GM23338 (cell line): Measurements from ENCODE around the gene LSM12. TPM values are rescaled to one million over a fixed set of nuclear protein-coding genes. Genes with fewer than 3 reads are reported as not detected.

Source experiments
- ATAC-seq: fragments of 200-7000 bp; cut with Tn5 transposase; 3 replicates; pipeline ENCODE4 v1.9.1; 2020
- DNase-seq: peaks from one replicate; pipeline ENCODE4 v3.0.0-alpha.2; 2015; ENCODE audit warnings: low spot score
- H2AFZ ChIP-seq: fragments of 200-600 bp; sonication (generic); 2 replicates; pipeline ENCODE4 v1.8.0; 2016; ENCODE audit warnings: antibody characterized with exemption, mild to moderate bottlenecking, moderate library complexity
- H3F3A ChIP-seq: fragments of 200-600 bp; sonication (generic); replicated peaks from 2 replicates; pipeline ENCODE4 v1.8.0; 2017; ENCODE audit warnings: antibody characterized with exemption, mixed run types, low read depth
- H3K27ac ChIP-seq: fragments of 200-600 bp; sonication (generic); 2 replicates; pipeline ENCODE4 v1.6.1; 2016; ENCODE audit warnings: low read depth
- H3K27me3 ChIP-seq: fragments of 200-600 bp; sonication (generic); 2 replicates; pipeline ENCODE4 v1.8.0; 2016; ENCODE audit warnings: mild to moderate bottlenecking, mixed run types, moderate library complexity; ENCODE audit not compliant: insufficient read depth
- H3K36me3 ChIP-seq: fragments of 200-600 bp; sonication (generic); 2 replicates; pipeline ENCODE4 v1.8.0; 2016; ENCODE audit warnings: mild to moderate bottlenecking; ENCODE audit not compliant: insufficient read depth
- H3K4me1 ChIP-seq: fragments of 200-600 bp; sonication (generic); 2 replicates; pipeline ENCODE4 v1.8.0; 2016; ENCODE audit warnings: mild to moderate bottlenecking, moderate library complexity; ENCODE audit not compliant: insufficient read depth
- H3K4me2 ChIP-seq: fragments of 200-600 bp; sonication (generic); 2 replicates; pipeline ENCODE4 v1.7.1; 2017; ENCODE audit warnings: mixed run types
- H3K4me3 ChIP-seq: fragments of 200-600 bp; sonication (generic); 2 replicates; pipeline ENCODE4 v1.6.1; 2016; ENCODE audit warnings: mixed run types
- H3K79me2 ChIP-seq: fragments of 200-600 bp; sonication (generic); replicated peaks from 2 replicates; pipeline ENCODE4 v1.8.0; 2017; ENCODE audit warnings: mild to moderate bottlenecking; ENCODE audit not compliant: insufficient read depth
- H3K9me2 ChIP-seq: fragments of 200-600 bp; sonication (generic); 2 replicates; pipeline ENCODE4 v1.8.0; 2017; ENCODE audit not compliant: insufficient read depth
- H4K20me1 ChIP-seq: fragments of 200-600 bp; sonication (generic); replicated peaks from 2 replicates; pipeline ENCODE4 v1.8.0; 2017; ENCODE audit warnings: mild to moderate bottlenecking; ENCODE audit not compliant: insufficient read depth
- H3K27ac Mint-ChIP-seq: 2 replicates; pipeline ENCODE4 v1.8.0; 2020; ENCODE audit warnings: inconsistent platforms, mild to moderate bottlenecking, moderate library complexity, mixed read lengths
- H3K27me3 Mint-ChIP-seq: 3 replicates; pipeline ENCODE4 v1.8.0; 2022; ENCODE audit warnings: low read depth, mild to moderate bottlenecking, moderate library complexity, mixed read lengths, inconsistent platforms; ENCODE audit not compliant: insufficient read depth, poor library complexity
- H3K36me3 Mint-ChIP-seq: 3 replicates; pipeline ENCODE4 v1.8.0; 2021; ENCODE audit warnings: low read depth, mild to moderate bottlenecking, inconsistent platforms, moderate library complexity, mixed read lengths
- H3K4me1 Mint-ChIP-seq: 3 replicates; pipeline ENCODE4 v1.8.0; 2020; ENCODE audit warnings: mild to moderate bottlenecking, inconsistent platforms, mixed read lengths
- H3K4me3 Mint-ChIP-seq: 3 replicates; pipeline ENCODE4 v1.8.0; 2021; ENCODE audit warnings: moderate library complexity, mild to moderate bottlenecking, inconsistent platforms, mixed read lengths
- H3K9me3 Mint-ChIP-seq: 3 replicates; pipeline ENCODE4 v1.8.0; 2020; ENCODE audit warnings: moderate library complexity, mild to moderate bottlenecking, inconsistent platforms, mixed read lengths
- CREB1 ChIP-seq: fragments of 250-450 bp; sonication (Bioruptor Pico); IDR thresholded peaks from 2 replicates; pipeline ENCODE4 v1.5.0; 2020; ENCODE audit warnings: low read depth, mild to moderate bottlenecking, moderate library complexity
- EZH2 ChIP-seq: fragments of 200-600 bp; sonication (generic); IDR thresholded peaks from one replicate; pipeline ENCODE4 v1.8.0; 2017; ENCODE audit warnings: antibody characterized with exemption, mild to moderate bottlenecking, low read depth; ENCODE audit not compliant: unreplicated experiment
- EZH2phosphoT487 ChIP-seq: fragments of 200-600 bp; sonication (generic); IDR thresholded peaks from one replicate; pipeline ENCODE4 v1.8.1; 2018; ENCODE audit warnings: antibody characterized with exemption; ENCODE audit not compliant: unreplicated experiment
- JUNB ChIP-seq: IDR thresholded peaks from one replicate; pipeline ENCODE4 v1.6.1; 2016; ENCODE audit warnings: antibody characterized with exemption; ENCODE audit not compliant: unreplicated experiment
- NANOG ChIP-seq: IDR thresholded peaks from 2 replicates; pipeline ENCODE4 v1.6.1; 2016; ENCODE audit warnings: antibody characterized with exemption, borderline replicate concordance
- POLR2AphosphoS5 ChIP-seq: IDR thresholded peaks from 2 replicates; pipeline ENCODE4 v1.6.1; 2016; ENCODE audit warnings: antibody characterized with exemption, low read depth
- STAT1 ChIP-seq: IDR thresholded peaks from one replicate; pipeline ENCODE4 v1.6.1; 2016; ENCODE audit warnings: antibody characterized with exemption; ENCODE audit not compliant: unreplicated experiment
- ZNF114 ChIP-seq: fragments of 250-450 bp; sonication (Bioruptor Pico); IDR thresholded peaks from 2 replicates; pipeline ENCODE4 v1.5.0; 2020; ENCODE audit warnings: mild to moderate bottlenecking, moderate library complexity
- ZNF331 ChIP-seq: fragments of 250-450 bp; sonication (Bioruptor Pico); IDR thresholded peaks from 2 replicates; pipeline ENCODE4 v1.5.0; 2020; ENCODE audit warnings: low read depth, mild to moderate bottlenecking, moderate library complexity
- polyA plus RNA-seq: library from polyadenylated mRNA; unstranded; fragments of >200 nt; fragmentation: Nextera tagmentation; extraction: Ambion mirVana; gene quantifications from 2 replicates; pipeline ENCODE4 v1.2.1, GENCODE V29; 2016
- total RNA-seq: library from RNA; depleted of rRNA; stranded (reverse); fragments of >200 nt; shearing (Covaris generic); gene quantifications from 2 replicates; pipeline ENCODE4 v1.2.3, GENCODE V29; 2014
- TF ChIP-seq, protein P1 (sequence below), 2 experiments: fragments of 200-600 bp in 1 of 2; sonication (generic) in 1 of 2; conservative IDR thresholded peaks; 2 replicates each; pipeline versions ENCODE4 v1.5.1 to v1.6.1; 2016 to 2017; ENCODE audit warnings: antibody characterized with exemption in 2 of 2, low read depth in 2 of 2, mild to moderate bottlenecking in 2 of 2, moderate library complexity in 1 of 2
- TF ChIP-seq, protein P2 (sequence below): fragments of 250-450 bp; sonication (Bioruptor Pico); IDR thresholded peaks from 2 replicates; pipeline ENCODE4 v1.5.0; 2020; ENCODE audit warnings: mild to moderate bottlenecking, moderate library complexity

Gene LSM12
- total and polyA plus RNA-seq, 2 experiments from 2014 or later, result 72.7 to 241 TPM

DNA sequence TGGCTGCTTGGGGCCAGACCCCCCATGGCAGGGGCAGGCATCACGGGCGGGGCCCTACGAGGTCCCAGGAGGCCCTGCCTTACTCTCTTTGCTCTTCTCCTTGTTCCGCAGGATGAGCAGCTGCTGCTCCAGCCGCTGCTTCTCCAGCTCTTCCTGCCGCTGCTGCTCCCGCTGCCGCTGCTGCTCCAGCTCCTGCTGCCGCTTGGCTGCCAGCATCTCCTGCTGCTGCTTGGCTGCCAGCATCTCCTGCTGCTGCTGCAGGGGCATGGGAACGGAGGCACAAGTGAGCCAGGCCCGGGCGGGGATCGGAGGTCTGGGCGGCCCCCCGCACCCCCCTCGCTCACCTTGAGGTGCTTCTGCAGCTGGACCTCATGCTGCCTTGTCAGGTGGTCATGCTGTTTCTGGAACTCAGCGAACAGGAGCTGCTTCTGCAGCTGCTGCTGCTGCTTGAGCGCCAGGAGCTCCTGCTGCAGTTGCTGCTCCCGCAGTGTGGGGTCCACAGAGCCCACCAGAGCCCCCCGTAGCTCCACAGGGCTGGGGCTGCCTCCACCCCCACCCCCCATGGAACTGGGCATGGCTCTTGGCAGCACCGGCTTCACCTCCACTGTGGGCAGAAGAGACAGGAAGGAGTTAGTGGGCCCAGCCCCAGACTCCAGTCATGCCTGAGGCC is 26.9 kb upstream of the LSM12 start (continued):
- TF ChIP-seq, protein P1, sequence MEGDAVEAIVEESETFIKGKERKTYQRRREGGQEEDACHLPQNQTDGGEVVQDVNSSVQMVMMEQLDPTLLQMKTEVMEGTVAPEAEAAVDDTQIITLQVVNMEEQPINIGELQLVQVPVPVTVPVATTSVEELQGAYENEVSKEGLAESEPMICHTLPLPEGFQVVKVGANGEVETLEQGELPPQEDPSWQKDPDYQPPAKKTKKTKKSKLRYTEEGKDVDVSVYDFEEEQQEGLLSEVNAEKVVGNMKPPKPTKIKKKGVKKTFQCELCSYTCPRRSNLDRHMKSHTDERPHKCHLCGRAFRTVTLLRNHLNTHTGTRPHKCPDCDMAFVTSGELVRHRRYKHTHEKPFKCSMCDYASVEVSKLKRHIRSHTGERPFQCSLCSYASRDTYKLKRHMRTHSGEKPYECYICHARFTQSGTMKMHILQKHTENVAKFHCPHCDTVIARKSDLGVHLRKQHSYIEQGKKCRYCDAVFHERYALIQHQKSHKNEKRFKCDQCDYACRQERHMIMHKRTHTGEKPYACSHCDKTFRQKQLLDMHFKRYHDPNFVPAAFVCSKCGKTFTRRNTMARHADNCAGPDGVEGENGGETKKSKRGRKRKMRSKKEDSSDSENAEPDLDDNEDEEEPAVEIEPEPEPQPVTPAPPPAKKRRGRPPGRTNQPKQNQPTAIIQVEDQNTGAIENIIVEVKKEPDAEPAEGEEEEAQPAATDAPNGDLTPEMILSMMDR (conservative IDR thresholded peaks at IDR 0.05; ENCODE audit: low read depth in 2 of 2), result no peak
- no peak for TF ChIP-seq ZNF114 (CRISPR knock-in tag)
- no peak for TF ChIP-seq POLR2AphosphoS5
- TF ChIP-seq EZH2phosphoT487, result no peak
- TF ChIP-seq NANOG, result no peak
- TF ChIP-seq EZH2, result no peak
- TF ChIP-seq ZNF331 (CRISPR knock-in tag), result no peak
- no peak for TF ChIP-seq JUNB

DNA sequence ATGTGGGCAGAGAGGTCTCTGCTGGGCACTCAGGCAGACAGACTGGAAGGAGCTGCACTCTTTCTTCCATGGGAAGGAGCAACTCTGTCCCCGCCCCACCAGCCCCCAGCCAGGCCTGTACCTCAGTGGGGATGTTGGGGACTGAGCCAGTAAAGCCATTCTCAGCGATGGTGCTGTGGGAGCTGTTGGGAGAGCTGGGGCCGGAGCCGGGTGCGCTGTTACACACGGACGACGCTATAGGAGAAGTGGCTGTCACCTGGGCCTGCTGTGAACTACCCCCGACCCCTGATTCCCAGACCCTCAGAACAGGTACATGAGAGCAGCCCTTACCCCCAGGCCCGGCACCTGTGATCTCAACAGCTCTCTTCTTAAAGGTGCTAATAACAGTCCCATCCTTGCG is 25.6 kb upstream of the LSM12 start:
- Histone ChIP-seq H3K79me2 (peaks cover 11% of the 10 kb centered on the region; the same call in 1 of the 2 replicates), H3K4me1 (peaks cover 39% of the 10 kb centered on the region), H2AFZ (no peak overlapping the region), H3K27ac (no peak overlapping the region), H3K36me3 (no peaks in the 10 kb centered on the region; the same call in 1 of the 2 replicates), H3F3A (peaks cover 19% of the 10 kb centered on the region), H3K4me2 (no peak overlapping the region), H3K9me2 (no peaks in the 10 kb centered on the region), H3K27me3 (no peaks in the 10 kb centered on the region), H3K4me3 (no peak overlapping the region), H4K20me1 (no peaks in the 10 kb centered on the region)
- DNase-seq (no peak), ATAC-seq (no peak)
- peaks cover 20% of the 10 kb centered on the region for H3K36me3 Mint-ChIP-seq
- no peak overlapping the region for H3K27ac Mint-ChIP-seq
- H3K9me3 Mint-ChIP-seq, result no peaks in the 10 kb centered on the region; the same call in 2 of the 3 replicates
- H3K4me3 Mint-ChIP-seq, result no peak overlapping the region
- H3K27me3 Mint-ChIP-seq, result peaks cover 19% of the 10 kb centered on the region
- H3K4me1 Mint-ChIP-seq, result peaks cover 40% of the 10 kb centered on the region
- TF ChIP-seq, protein P1 (conservative IDR thresholded peaks at IDR 0.05; ENCODE audit: low read depth in 2 of 2), result no peak
- TF ChIP-seq, protein P2, sequence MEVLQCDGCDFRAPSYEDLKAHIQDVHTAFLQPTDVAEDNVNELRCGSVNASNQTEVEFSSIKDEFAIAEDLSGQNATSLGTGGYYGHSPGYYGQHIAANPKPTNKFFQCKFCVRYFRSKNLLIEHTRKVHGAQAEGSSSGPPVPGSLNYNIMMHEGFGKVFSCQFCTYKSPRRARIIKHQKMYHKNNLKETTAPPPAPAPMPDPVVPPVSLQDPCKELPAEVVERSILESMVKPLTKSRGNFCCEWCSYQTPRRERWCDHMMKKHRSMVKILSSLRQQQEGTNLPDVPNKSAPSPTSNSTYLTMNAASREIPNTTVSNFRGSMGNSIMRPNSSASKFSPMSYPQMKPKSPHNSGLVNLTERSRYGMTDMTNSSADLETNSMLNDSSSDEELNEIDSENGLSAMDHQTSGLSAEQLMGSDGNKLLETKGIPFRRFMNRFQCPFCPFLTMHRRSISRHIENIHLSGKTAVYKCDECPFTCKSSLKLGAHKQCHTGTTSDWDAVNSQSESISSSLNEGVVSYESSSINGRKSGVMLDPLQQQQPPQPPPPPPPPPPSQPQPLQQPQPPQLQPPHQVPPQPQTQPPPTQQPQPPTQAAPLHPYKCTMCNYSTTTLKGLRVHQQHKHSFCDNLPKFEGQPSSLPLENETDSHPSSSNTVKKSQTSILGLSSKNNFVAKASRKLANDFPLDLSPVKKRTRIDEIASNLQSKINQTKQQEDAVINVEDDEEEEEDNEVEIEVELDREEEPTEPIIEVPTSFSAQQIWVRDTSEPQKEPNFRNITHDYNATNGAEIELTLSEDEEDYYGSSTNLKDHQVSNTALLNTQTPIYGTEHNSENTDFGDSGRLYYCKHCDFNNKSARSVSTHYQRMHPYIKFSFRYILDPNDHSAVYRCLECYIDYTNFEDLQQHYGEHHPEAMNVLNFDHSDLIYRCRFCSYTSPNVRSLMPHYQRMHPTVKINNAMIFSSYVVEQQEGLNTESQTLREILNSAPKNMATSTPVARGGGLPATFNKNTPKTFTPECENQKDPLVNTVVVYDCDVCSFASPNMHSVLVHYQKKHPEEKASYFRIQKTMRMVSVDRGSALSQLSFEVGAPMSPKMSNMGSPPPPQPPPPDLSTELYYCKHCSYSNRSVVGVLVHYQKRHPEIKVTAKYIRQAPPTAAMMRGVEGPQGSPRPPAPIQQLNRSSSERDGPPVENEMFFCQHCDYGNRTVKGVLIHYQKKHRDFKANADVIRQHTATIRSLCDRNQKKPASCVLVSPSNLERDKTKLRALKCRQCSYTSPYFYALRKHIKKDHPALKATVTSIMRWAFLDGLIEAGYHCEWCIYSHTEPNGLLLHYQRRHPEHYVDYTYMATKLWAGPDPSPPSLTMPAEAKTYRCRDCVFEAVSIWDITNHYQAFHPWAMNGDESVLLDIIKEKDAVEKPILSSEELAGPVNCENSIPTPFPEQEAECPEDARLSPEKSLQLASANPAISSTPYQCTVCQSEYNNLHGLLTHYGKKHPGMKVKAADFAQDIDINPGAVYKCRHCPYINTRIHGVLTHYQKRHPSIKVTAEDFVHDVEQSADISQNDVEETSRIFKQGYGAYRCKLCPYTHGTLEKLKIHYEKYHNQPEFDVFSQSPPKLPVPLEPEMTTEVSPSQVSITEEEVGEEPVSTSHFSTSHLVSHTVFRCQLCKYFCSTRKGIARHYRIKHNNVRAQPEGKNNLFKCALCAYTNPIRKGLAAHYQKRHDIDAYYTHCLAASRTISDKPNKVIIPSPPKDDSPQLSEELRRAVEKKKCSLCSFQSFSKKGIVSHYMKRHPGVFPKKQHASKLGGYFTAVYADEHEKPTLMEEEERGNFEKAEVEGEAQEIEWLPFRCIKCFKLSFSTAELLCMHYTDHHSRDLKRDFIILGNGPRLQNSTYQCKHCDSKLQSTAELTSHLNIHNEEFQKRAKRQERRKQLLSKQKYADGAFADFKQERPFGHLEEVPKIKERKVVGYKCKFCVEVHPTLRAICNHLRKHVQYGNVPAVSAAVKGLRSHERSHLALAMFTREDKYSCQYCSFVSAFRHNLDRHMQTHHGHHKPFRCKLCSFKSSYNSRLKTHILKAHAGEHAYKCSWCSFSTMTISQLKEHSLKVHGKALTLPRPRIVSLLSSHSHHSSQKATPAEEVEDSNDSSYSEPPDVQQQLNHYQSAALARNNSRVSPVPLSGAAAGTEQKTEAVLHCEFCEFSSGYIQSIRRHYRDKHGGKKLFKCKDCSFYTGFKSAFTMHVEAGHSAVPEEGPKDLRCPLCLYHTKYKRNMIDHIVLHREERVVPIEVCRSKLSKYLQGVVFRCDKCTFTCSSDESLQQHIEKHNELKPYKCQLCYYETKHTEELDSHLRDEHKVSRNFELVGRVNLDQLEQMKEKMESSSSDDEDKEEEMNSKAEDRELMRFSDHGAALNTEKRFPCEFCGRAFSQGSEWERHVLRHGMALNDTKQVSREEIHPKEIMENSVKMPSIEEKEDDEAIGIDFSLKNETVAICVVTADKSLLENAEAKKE (CRISPR knock-in tag), result no peak
- TF ChIP-seq CREB1 (CRISPR knock-in tag), result no peak
- TF ChIP-seq ZNF114 (CRISPR knock-in tag), result no peak
- TF ChIP-seq NANOG, result no peak
- no peak for TF ChIP-seq EZH2
- no peak for TF ChIP-seq STAT1
- TF ChIP-seq EZH2phosphoT487, result no peak
